Upper lobe of left lung (tissue), 6 donors: ENCODE measurements around the gene RPS23. TPM values are rescaled to one million over a fixed set of nuclear protein-coding genes. Genes with fewer than 3 reads are reported as not detected.
A peak's percentile ranks its signal among the peaks of the same experiment; 100 is the strongest.

Experiments used
- ATAC-seq, 2 donors: fragments of 200-7000 bp; cut with Tn5 transposase; one replicate each; pipeline ENCODE4 v1.9.1; 2022; ENCODE audit warnings: mild to moderate bottlenecking in 2 of 2, moderate library complexity in 2 of 2; ENCODE audit not compliant: low FRiP score in 2 of 2
- DNase-seq, 2 donors: peaks; one replicate each; pipeline ENCODE4 v3.0.0-alpha.2; 2019 to 2020
- H3K27ac ChIP-seq, 4 donors: fragments of 200-600 bp; sonication (generic); one replicate each; pipeline ENCODE4 v1.5.1; 2016 to 2019
- H3K27me3 ChIP-seq, 4 donors: fragments of 200-600 bp; sonication (generic); one replicate each; pipeline ENCODE4 v1.5.1; 2017 to 2019
- H3K36me3 ChIP-seq, 4 donors: fragments of 200-600 bp; sonication (generic); one replicate each; pipeline ENCODE4 v1.5.1; 2016 to 2019
- H3K4me1 ChIP-seq, 4 donors: fragments of 200-600 bp; sonication (generic); one replicate each; pipeline ENCODE4 v1.5.1; 2018 to 2019
- H3K4me3 ChIP-seq, 4 donors: fragments of 200-600 bp; sonication (generic); one replicate each; pipeline ENCODE4 v1.5.1; 2017 to 2019; ENCODE audit warnings: mild to moderate bottlenecking in 2 of 4, moderate library complexity in 1 of 4
- H3K9me3 ChIP-seq, 4 donors: fragments of 200-600 bp; sonication (generic); one replicate each; pipeline ENCODE4 v1.5.1; 2018 to 2019
- CTCF ChIP-seq, 6 experiments: fragments of 450-650 bp in 4 of 6; fragments of 200-600 bp in 2 of 6; sonication (generic) in 2 of 6; IDR thresholded peaks; one replicate each; pipeline ENCODE4 v1.5.1; 2016 to 2019; ENCODE audit warnings: antibody characterized with exemption in 6 of 6
- EP300 ChIP-seq, 4 donors: sonication (generic); formaldehyde crosslinking; IDR thresholded peaks; one replicate each; pipeline ENCODE4 v1.5.1; 2017; ENCODE audit warnings: antibody characterized with exemption in 4 of 4, control low read depth in 2 of 4
- POLR2A ChIP-seq, 4 donors: fragments of 450-650 bp; IDR thresholded peaks; one replicate each; pipeline ENCODE4 v1.5.1; 2016 to 2017; ENCODE audit warnings: antibody characterized with exemption in 4 of 4, mild to moderate bottlenecking in 2 of 4
- POLR2AphosphoS5 ChIP-seq, 2 donors: sonication (generic); formaldehyde crosslinking; IDR thresholded peaks; one replicate each; pipeline ENCODE4 v1.5.1; 2017; ENCODE audit warnings: antibody characterized with exemption in 2 of 2
- WGBS, 2 donors: methylation state at CpG; one replicate each; pipeline ENCODE4 v1.1.5; 2017 to 2018; 5-methylcytosine and 5-hydroxymethylcytosine counted together
- total RNA-seq, 6 donors: library from RNA; depleted of rRNA in 4 of 6; stranded (reverse); fragments of >200 nt in 4 of 6; gene quantifications; one replicate each; pipeline versions ENCODE4 v1.1.0 to v1.2.1, GENCODE V29; 2016 to 2021
- donor health status: DM: no; HTN: no; CAD: no; lungs with moderate emphysema.
- donor health status: DM: no; HTN: yes; CAD: no; lungs with severe emphysema.

The RPS23 gene
- 1,000 to 10,000 TPM; 1,173 to 2,208 (median 1,478) TPM for total RNA-seq

- ATAC-seq = peak; percentile 98
- Histone ChIP-seq H3K4me1 (peaks cover 12 to 23% (median 14%) of the 10 kb centered on the region in 4 donors), H3K4me3 (peak within 1 kb of the TSS; percentile 65 to 94 (median 76)), H3K36me3 (peaks cover 15 to 37% (median 22%) of the 10 kb centered on the region in 4 donors), H3K9me3 (no peaks in the 10 kb centered on the region), H3K27ac (peak within 1 kb of the TSS; percentile 84 to 87 (median 86)), H3K27me3 (no peaks in the 10 kb centered on the region)
- DNase-seq = peak; percentile 92 to 95
- 1% methylated on average over 38 to 54 of the region's 60 CpGs for WGBS, 2 donors
- TF ChIP-seq CTCF (IDR thresholded peaks at IDR 0.05) (no peak), POLR2AphosphoS5 (IDR thresholded peaks at IDR 0.05) (peak; percentile 65 to 87), POLR2A (IDR thresholded peaks at IDR 0.05) (peak in 2 of 4 donors; percentile 77 to 85), EP300 (IDR thresholded peaks at IDR 0.05) (no peak)
These were observed at the start of gene RPS23 for GRCh38 chr5:82277987-82278710. RPS23 (minus strand) TSS chr5:82278354; CDS start chr5:82278323, 31 bp downstream.

GRCh38 chr5:82327941-82328340 lies 49.8 kb upstream of the RPS23 start:
- no peak for ATAC-seq
- Histone ChIP-seq H3K9me3 (no peaks in the 10 kb centered on the region), H3K27ac (no peak overlapping the region), H3K4me3 (no peak overlapping the region), H3K36me3 (no peaks in the 10 kb centered on the region), H3K27me3 (no peaks in the 10 kb centered on the region), H3K4me1 (no peaks in the 10 kb centered on the region)
- DNase-seq = no peak
- TF ChIP-seq CTCF (IDR thresholded peaks at IDR 0.05) (no peak), POLR2A (IDR thresholded peaks at IDR 0.05) (no peak), POLR2AphosphoS5 (IDR thresholded peaks at IDR 0.05) (no peak), EP300 (IDR thresholded peaks at IDR 0.05) (no peak)

- Histone ChIP-seq H3K9me3 (no peaks in the 10 kb centered on the region), H3K4me1 (no peaks in the 10 kb centered on the region), H3K27me3 (no peaks in the 10 kb centered on the region), H3K36me3 (no peaks in the 10 kb centered on the region), H3K4me3 (no peak overlapping the region), H3K27ac (no peak overlapping the region)
- TF ChIP-seq POLR2AphosphoS5 (IDR thresholded peaks at IDR 0.05) (no peak), POLR2A (IDR thresholded peaks at IDR 0.05) (no peak), CTCF (IDR thresholded peaks at IDR 0.05) (no peak), EP300 (IDR thresholded peaks at IDR 0.05) (no peak)
- ATAC-seq (no peak), DNase-seq (no peak)
- 79 to 83% methylated on average over 1 of the region's 1 CpG for WGBS, 2 donors
These were observed 47.8 kb upstream of the RPS23 start for GRCh38 chr5:82325996-82326395.

GRCh38 chr5:82325155-82325554 lies 47.0 kb upstream of the RPS23 start:
- H3K9me3 ChIP-seq = no peaks in the 10 kb centered on the region
- no peaks in the 10 kb centered on the region for H3K4me1 ChIP-seq
- H3K4me3 ChIP-seq = no peak overlapping the region
- no peaks in the 10 kb centered on the region for H3K27me3 ChIP-seq
- no peaks in the 10 kb centered on the region for H3K36me3 ChIP-seq
- 90 to 92% methylated on average over 10 of the region's 10 CpGs for WGBS, 2 donors
- no peak for DNase-seq
- ATAC-seq = no peak
- TF ChIP-seq CTCF (IDR thresholded peaks at IDR 0.05) (no peak), POLR2A (IDR thresholded peaks at IDR 0.05) (no peak), POLR2AphosphoS5 (IDR thresholded peaks at IDR 0.05) (no peak), EP300 (IDR thresholded peaks at IDR 0.05) (no peak)
- no peak overlapping the region for H3K27ac ChIP-seq

- Histone ChIP-seq H3K27me3 (no peaks in the 10 kb centered on the region), H3K4me1 (no peaks in the 10 kb centered on the region), H3K9me3 (no peaks in the 10 kb centered on the region), H3K4me3 (no peak overlapping the region), H3K27ac (no peak overlapping the region), H3K36me3 (no peaks in the 10 kb centered on the region)
- TF ChIP-seq POLR2A (IDR thresholded peaks at IDR 0.05) = no peak
- no peak for TF ChIP-seq EP300 (IDR thresholded peaks at IDR 0.05)
- no peak for TF ChIP-seq CTCF (IDR thresholded peaks at IDR 0.05)
- no peak for TF ChIP-seq POLR2AphosphoS5 (IDR thresholded peaks at IDR 0.05)
- WGBS, 2 donors = 85 to 87% methylated on average over 2 of the region's 2 CpGs
- ATAC-seq = no peak
- no peak for DNase-seq
These were observed 42.8 kb upstream of the RPS23 start for GRCh38 chr5:82320966-82321365.
